T-helper 2 cell treated with Interferon-gamma antibody and Interleukin-4, amounts not matched to agents 5 μg/mL and 100 μg/mL, for 36 hours (primary cell): ENCODE measurements around the gene LMAN2L.

Experiments
- DNase-seq: peaks from one replicate; pipeline ENCODE4 v3.0.0; 2021; ENCODE audit warnings: low spot score
- H3K27ac Mint-ChIP-seq: one replicate; pipeline ENCODE4 v1.8.0; 2021; ENCODE audit warnings: mild to moderate bottlenecking, mixed read lengths
- H3K27me3 Mint-ChIP-seq: one replicate; pipeline ENCODE4 v1.8.0; 2021; ENCODE audit warnings: low read depth, mixed read lengths
- H3K36me3 Mint-ChIP-seq: one replicate; pipeline ENCODE4 v1.8.0; 2021; ENCODE audit warnings: low read depth, mixed read lengths
- H3K4me1 Mint-ChIP-seq: one replicate; pipeline ENCODE4 v1.8.0; 2021; ENCODE audit warnings: low read depth, mixed read lengths
- H3K4me3 Mint-ChIP-seq: one replicate; pipeline ENCODE4 v1.8.0; 2022; ENCODE audit warnings: mild to moderate bottlenecking, moderate library complexity, mixed read lengths
- H3K9me3 Mint-ChIP-seq: one replicate; pipeline ENCODE4 v1.8.0; 2021; ENCODE audit warnings: mixed read lengths

The LMAN2L gene

DNA sequence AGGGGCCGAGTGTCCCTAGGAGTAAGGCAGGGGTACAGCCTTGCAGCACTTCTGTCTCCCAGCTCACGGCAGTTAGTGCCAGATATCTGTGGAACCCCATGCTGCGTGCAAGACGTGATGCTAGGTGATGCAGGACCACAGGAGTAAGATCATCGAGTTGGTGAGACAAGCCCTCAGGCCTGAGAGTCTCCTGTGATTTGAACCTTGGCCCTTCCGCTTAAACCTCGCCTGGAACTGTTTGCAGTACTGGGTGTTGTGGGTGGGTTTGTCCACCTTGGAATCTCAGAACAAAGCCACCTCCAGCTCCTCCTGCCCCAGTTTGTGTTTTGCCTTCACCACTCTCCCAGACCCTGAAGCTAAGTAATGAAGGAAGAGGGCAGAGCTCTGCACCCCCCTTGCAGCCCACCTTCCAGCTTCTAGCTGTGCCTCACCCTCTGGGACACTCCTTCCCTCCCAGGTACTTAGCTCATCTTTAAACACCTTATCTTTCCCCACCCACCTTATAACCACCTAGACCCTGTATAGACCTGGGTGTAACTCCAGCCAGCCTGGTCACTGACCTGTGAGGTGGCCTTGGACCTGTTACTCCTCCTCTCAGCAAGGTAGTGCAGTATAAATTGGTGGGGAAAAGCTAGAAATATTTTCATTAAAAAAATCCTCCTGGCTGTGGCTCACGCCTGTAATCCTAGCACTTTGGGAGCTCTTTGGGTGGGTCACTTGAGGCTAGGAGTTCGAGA, 27.4 kb upstream of the LMAN2L start:
- Mint-ChIP-seq H3K27ac (no peak overlapping the region), H3K36me3 (peaks cover 8% of the 10 kb centered on the region), H3K9me3 (no peaks in the 10 kb centered on the region), H3K4me1 (peaks cover 29% of the 10 kb centered on the region), H3K4me3 (no peak overlapping the region), H3K27me3 (no peaks in the 10 kb centered on the region)
- no peak for DNase-seq

- H3K27ac Mint-ChIP-seq: no peak overlapping the region
- peaks cover 8% of the 10 kb centered on the region for H3K36me3 Mint-ChIP-seq
- H3K9me3 Mint-ChIP-seq: no peaks in the 10 kb centered on the region
- peak overlapping the region; percentile 82 for H3K4me3 Mint-ChIP-seq
- no peaks in the 10 kb centered on the region for H3K27me3 Mint-ChIP-seq
- H3K4me1 Mint-ChIP-seq: peaks cover 52% of the 10 kb centered on the region
- no peak for DNase-seq
These were observed 24.4 kb upstream of the LMAN2L start for GRCh38 chr2:96764253-96764637.

DNA sequence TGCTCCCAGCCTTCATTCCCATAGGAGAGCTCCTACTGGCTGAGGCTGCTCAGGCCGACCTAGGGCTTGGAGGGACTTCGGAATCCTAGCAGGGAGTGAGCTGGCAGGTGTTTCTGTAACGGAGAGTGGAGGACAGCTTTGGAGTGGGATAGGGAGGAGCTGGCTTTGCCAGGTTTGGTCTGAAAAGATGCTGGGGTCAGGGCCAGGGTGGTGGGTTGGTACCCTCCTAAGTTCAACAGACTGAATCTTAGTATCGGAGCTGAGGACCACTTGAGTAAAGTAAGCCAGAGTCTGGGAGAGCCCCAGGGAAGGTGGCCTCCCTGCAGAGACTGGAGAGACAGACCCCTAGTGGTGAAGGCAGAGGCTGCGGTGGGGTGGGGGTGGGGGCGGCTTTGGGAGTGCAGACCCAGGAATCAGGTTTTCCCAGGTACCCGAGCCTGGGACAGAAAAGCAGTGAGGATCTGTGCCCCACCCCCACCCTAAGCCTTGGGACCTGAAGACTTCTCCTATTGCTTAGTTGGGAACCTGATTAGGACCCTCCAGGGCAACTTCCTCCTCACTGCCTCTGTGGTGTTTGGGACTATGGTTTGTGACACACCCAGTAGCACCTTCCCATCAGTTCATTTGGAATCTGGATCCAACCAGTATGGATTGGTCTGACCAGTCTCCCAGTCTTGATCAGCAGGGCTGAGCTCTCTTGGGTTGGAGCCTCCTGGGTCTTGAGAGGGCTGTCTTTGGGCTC, 23.8 kb upstream of the LMAN2L start:
- Mint-ChIP-seq H3K27ac (peak overlapping the region; percentile 35), H3K4me3 (peak overlapping the region; percentile 82), H3K4me1 (peaks cover 52% of the 10 kb centered on the region), H3K9me3 (no peaks in the 10 kb centered on the region), H3K27me3 (no peaks in the 10 kb centered on the region), H3K36me3 (peaks cover 8% of the 10 kb centered on the region)
- DNase-seq: no peak

DNA sequence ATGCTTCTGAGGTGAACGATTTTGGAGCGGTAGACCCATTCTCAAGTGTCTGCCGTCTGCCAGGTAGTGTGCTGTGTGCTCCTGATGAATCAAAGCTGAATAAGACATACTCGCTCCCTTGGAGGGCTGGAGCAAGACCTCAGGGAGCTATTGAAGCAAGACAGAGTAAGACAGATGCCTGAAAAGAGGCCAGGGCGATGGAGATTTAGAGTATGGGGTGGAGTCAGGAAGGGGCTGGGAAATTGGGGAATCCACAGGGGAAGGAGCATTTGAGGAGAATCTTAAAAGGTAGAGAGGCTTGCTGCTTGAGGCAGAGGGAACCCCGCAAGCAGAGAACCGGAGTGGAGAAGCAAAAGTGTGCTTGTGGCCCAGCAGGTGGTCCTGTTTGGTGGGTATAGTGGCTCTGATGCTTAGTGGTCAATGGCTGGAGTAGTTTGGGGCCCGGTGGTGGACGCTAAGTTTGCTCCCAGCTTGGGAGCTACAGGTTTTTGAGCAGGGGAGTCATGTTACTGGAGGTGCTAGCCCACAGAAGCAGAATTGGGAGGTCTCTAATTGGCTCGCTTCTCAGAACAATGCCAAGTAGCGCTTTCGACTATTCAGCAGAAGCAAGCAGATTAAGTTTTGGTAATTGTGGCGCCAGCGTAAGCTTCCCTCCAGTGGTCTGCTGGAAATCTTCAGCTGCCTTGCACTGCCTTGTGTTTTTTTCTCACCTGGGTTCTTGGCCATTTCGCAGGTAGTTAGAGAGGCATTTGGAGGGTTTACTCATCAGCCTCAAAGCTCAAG, 22.9 kb upstream of the LMAN2L start:
- H3K9me3 Mint-ChIP-seq: no peaks in the 10 kb centered on the region
- peak overlapping the region; percentile 47 for H3K27ac Mint-ChIP-seq
- peaks cover 6% of the 10 kb centered on the region for H3K36me3 Mint-ChIP-seq
- no peak for DNase-seq
- peaks cover 47% of the 10 kb centered on the region for H3K4me1 Mint-ChIP-seq
- peak overlapping the region; percentile 82 for H3K4me3 Mint-ChIP-seq
- H3K27me3 Mint-ChIP-seq: no peaks in the 10 kb centered on the region

DNA sequence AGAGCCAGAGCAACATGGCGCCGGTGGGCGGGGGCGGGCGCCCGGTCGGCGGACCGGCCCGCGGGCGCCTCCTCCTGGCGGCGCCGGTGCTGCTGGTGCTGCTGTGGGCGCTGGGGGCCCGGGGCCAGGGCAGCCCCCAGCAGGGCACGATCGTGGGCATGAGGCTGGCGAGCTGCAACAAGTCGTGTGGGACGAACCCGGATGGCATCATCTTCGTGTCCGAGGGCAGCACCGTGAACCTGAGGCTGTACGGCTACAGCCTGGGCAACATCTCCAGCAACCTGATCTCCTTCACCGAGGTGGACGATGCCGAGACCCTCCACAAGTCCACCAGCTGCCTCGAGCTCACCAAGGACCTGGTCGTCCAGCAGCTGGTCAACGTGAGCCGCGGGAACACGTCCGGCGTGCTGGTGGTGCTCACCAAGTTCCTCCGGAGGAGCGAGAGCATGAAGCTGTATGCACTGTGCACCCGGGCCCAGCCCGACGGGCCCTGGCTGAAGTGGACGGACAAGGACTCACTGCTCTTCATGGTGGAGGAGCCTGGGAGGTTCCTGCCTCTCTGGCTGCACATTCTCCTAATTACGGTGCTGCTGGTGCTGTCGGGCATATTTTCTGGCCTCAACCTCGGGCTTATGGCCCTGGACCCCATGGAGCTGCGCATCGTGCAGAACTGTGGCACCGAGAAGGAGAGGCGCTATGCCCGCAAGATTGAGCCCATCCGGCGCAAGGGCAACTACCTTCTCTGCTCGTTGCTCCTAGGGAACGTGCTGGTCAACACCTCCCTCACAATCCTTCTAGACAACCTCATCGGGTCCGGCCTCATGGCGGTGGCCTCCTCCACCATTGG, 21.3 kb upstream of the LMAN2L start:
- no peak for DNase-seq
- Mint-ChIP-seq H3K27me3 (no peaks in the 10 kb centered on the region), H3K4me1 (peaks cover 43% of the 10 kb centered on the region), H3K36me3 (no peaks in the 10 kb centered on the region), H3K27ac (peak overlapping the region; percentile 84), H3K9me3 (no peaks in the 10 kb centered on the region), H3K4me3 (peak overlapping the region; percentile 82)

DNA sequence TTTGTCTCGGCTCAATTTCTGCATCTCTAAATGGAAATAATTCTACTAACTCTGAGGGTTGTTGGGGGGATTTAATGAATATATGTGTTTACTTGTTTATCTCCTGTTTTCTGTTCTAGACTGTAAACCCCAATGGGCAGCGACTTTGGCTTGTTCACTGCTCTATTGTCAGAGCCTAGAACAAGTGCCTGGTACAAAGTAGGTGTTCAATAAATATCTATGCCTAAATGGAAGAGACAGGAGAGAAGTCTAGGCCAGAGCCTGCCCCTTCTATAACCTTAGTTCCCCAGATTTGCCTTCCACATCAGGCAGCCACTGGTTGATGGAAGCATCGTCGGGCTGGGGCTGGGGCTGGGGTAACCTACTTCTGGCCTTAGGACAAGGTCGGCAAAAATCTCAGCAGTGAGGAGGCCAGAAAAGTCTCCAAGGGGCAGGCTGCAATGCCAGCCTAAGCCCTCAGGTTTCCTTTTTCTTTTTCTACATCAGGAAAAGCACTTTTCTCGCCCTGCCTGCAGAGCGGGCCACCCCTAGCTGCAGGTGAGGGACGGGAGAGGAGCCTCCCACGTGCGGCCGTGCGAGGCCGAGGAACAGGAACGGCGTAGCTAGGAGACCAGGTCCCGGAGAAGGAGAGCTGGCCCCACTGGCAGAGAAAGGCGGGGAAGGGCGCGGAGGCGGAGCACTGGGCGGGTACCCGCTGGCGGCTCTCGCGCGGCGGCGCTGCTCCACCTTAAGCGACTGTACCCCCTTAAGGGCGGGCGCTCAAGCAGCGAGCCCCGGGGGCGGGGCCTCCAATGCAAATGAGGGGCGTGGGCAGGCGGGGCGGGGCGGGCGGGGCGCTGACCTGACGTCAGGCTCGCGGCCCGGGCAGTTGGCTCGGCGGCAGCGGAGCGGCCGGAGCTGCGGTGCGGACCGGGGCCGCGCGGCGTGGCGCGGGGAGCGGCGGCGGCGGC, 20.4 kb upstream of the LMAN2L start, which contains the start of gene CNNM4:
TSS of gene CNNM4 (plus strand) at position 867 of the 950 bp plus-strand sequence. CDS start 98 bp downstream, outside the sequence.
- Mint-ChIP-seq H3K4me3 (peak within 1 kb of the TSS; percentile 83), H3K27me3 (no peaks in the 10 kb centered on the region), H3K9me3 (no peaks in the 10 kb centered on the region), H3K27ac (peak within 1 kb of the TSS; percentile 84), H3K4me1 (peaks cover 43% of the 10 kb centered on the region), H3K36me3 (no peaks in the 10 kb centered on the region)
- peak; percentile 92 for DNase-seq

DNA sequence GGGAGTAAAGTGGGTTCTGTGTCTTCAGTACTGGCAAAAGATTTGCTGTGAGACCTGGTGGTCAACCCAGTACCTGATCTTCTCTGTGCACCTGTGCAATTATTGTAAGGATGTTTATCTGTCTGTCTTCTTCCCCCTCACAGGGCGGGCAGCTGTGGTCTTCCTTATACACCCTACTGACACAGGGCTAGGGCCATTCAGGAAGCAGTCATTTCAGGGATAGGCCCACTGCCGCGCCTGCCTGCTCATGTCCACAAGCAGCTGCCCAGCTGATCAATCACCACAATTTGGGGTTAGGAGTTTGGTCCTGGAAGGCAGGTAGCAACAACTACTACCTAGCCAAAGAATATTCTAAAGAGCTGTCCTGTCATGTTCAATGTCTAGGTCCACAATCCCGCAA, 19.7 kb upstream of the LMAN2L start:
- H3K9me3 Mint-ChIP-seq: no peaks in the 10 kb centered on the region
- H3K27me3 Mint-ChIP-seq: no peaks in the 10 kb centered on the region
- peak overlapping the region; percentile 67 for H3K27ac Mint-ChIP-seq
- no peaks in the 10 kb centered on the region for H3K36me3 Mint-ChIP-seq
- no peak for DNase-seq
- H3K4me3 Mint-ChIP-seq: peak overlapping the region; percentile 83
- H3K4me1 Mint-ChIP-seq: peaks cover 41% of the 10 kb centered on the region

- no peaks in the 10 kb centered on the region for H3K9me3 Mint-ChIP-seq
- no peak overlapping the region for H3K4me3 Mint-ChIP-seq
- H3K27ac Mint-ChIP-seq: no peak overlapping the region
- no peaks in the 10 kb centered on the region for H3K27me3 Mint-ChIP-seq
- H3K4me1 Mint-ChIP-seq: peaks cover 35% of the 10 kb centered on the region
- no peak for DNase-seq
- no peaks in the 10 kb centered on the region for H3K36me3 Mint-ChIP-seq
These were observed 19.1 kb upstream of the LMAN2L start for GRCh38 chr2:96758987-96759386.

- H3K9me3 Mint-ChIP-seq: no peaks in the 10 kb centered on the region
- H3K4me3 Mint-ChIP-seq: no peak overlapping the region
- H3K4me1 Mint-ChIP-seq: peaks cover 25% of the 10 kb centered on the region
- H3K27me3 Mint-ChIP-seq: no peaks in the 10 kb centered on the region
- no peaks in the 10 kb centered on the region for H3K36me3 Mint-ChIP-seq
- no peak overlapping the region for H3K27ac Mint-ChIP-seq
- no peak for DNase-seq
These were observed 17.6 kb upstream of the LMAN2L start for GRCh38 chr2:96757477-96757860.

DNA sequence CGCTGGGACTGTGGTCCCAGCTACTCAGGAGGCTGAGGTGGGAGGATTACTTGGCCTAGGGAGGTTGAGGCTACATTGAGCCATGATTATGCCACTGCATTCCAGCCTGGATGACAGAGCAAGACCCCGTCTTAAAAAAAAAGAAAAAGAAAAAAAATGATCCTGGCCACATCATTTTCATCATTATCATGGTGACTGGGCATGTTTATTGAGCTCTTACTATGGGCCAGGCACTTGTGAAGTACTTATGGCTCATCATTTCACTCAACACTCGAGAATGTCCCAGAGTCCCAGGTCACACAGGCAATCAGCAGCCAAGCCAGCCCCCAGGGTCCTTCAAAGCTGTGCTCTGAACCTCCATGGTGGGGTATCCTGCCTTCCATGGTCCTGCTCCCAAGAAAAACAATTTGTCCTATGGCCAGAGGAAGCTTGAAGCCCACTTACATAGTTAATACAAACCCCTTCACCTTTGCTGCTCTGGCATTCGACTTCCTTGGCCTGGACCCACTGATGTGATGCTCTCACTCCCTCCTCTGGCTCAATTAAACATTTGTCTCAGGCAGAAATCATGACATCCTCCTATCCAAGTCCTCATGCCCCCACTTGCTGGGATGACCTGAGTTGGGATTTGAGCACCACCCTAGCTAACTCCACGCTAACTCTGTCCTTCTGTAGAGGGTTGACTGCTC, 17.1 kb upstream of the LMAN2L start:
- no peaks in the 10 kb centered on the region for H3K36me3 Mint-ChIP-seq

DNA sequence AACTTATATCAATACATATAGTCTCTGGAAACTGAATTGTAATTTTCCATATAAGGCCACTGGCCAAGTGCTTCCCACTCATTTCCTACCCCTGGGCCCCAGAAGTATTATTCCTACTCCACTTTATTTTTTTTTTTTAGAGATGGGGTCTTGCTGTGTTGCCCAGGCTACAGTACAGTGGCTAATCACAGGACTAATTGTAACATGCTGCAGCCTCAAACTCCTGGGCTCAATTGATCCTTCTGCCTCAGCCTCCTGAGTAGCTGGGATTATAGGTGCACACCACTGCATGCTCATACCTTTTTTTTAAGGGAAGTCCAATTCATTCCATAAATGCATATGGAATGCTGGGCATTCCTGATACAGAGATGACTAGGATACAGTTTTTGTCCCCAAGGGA, 14.5 kb upstream of the LMAN2L start:
- H3K9me3 Mint-ChIP-seq: no peaks in the 10 kb centered on the region
- peaks cover under 1% of the 10 kb centered on the region for H3K4me1 Mint-ChIP-seq
- H3K4me3 Mint-ChIP-seq: no peak overlapping the region
- DNase-seq: no peak
- H3K36me3 Mint-ChIP-seq: no peaks in the 10 kb centered on the region
- no peaks in the 10 kb centered on the region for H3K27me3 Mint-ChIP-seq
- no peak overlapping the region for H3K27ac Mint-ChIP-seq

More for the DNA sequence above, 17.1 kb upstream of the LMAN2L start:
- Mint-ChIP-seq H3K9me3 (no peaks in the 10 kb centered on the region), H3K27me3 (no peaks in the 10 kb centered on the region), H3K4me1 (peaks cover 20% of the 10 kb centered on the region), H3K4me3 (no peak overlapping the region), H3K27ac (no peak overlapping the region)
- DNase-seq: no peak

- DNase-seq: no peak
- H3K4me1 Mint-ChIP-seq: no peaks in the 10 kb centered on the region
- no peaks in the 10 kb centered on the region for H3K9me3 Mint-ChIP-seq
- H3K4me3 Mint-ChIP-seq: no peak overlapping the region
- no peaks in the 10 kb centered on the region for H3K27me3 Mint-ChIP-seq
- no peak overlapping the region for H3K27ac Mint-ChIP-seq
- H3K36me3 Mint-ChIP-seq: no peaks in the 10 kb centered on the region
These were observed 13.9 kb upstream of the LMAN2L start for GRCh38 chr2:96753661-96754282.
